Raji (cell line): Measurements from ENCODE around the gene CDC42EP4.

Experiments
- POLR2A ChIP-seq: IDR thresholded peaks from 2 replicates; pipeline ENCODE4 v1.6.1; 2011; ENCODE audit warnings: low read depth, low read length, control low read depth; ENCODE audit not compliant: insufficient read depth

The CDC42EP4 gene

DNA sequence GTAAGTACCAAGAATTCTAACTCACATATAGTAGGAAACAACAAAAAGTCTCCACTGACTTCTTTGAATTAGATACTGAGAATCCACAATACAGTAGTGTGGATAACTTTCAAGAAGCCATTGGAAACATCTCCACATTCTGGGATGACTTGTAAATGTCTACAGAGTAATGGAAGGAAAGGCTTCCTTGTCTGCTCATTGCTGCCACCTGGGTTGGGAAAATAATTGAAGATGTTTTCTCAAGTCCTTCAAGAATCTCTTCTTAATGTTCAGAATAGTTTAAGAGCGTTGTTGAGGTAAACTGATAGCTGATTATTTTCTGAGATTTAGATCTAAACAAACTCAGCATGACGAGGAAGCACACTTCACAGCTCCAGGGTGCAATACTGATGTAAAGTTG, 64.1 kb downstream of the CDC42EP4 start:
- no peak for TF ChIP-seq POLR2A

DNA sequence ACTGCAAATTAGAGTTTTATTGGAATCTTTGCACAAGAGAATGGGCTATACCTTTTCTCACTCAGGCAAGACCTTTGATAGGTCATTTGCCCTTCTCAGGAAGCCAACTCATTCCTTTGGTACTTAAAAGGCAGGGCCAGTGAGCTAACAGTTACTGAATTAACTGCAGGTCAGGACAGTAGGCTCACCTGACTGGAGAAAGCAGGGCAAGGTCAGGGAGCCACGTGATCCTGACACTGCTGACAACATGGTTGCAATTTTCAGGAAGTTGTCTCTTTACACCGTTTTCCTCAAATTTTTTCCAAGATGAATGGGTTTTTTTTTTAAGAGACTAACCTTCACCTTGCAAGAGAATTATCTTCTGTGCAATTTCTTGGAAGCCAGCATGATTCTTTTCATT, 71.2 kb downstream of the CDC42EP4 start:
- TF ChIP-seq POLR2A: no peak

DNA sequence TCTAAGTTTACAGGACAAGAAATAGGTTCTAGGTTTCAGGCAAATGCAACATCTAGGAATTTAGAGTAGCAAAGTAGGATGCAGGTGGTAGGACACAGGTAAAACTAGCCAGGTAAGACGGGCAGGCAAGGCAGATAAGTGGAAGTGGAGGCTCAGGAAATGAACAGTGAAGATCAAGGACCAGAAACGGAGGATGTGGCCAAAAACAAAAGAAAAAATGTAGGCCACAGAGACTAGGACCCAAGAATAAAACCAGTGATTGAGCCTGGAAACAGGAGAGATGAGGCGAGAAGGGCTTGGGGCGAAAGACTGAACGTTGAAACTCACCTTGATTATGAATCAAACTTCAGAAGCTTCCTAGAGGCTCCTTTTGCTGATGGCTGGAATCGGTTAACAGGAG, 74.1 kb downstream of the CDC42EP4 start:
- TF ChIP-seq POLR2A: no peak

DNA sequence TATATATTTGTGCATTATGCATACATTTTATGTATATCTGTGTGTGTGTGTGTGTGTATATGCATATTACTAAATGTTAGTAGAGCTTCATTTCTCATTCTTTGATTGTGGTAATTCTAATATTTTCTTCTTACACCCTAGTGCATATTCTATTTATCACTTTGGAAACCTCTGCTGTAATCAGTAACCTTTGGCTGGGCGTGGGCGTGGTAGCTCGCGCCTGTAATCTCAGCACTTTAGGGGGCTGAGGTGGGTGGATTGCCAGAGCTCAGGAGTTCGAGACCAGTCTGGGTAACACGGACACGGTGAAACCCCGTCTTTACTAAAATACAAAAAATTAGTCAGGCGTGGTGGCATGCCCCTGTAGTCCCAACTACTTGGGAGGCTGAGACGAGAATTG, 77.1 kb downstream of the CDC42EP4 start:
- no peak for TF ChIP-seq POLR2A
